HL-60 (cell line): ENCODE data around the gene FARS2.

ENCODE experiments used
- DNase-seq, 2 experiments: peaks; one replicate each; pipeline ENCODE4 v3.0.0-alpha.2; 2010 to 2020; ENCODE audit warnings: low read depth in 1 of 2, low spot score in 1 of 2
- H3K27ac ChIP-seq: fragments of 250-450 bp; sonication (Bioruptor Pico); replicated peaks from 2 replicates; pipeline ENCODE4 v1.5.1; 2020; ENCODE audit warnings: mild to moderate bottlenecking, moderate library complexity
- H3K27me3 ChIP-seq: fragments of 250-450 bp; sonication (Bioruptor Pico); 2 replicates; pipeline ENCODE4 v1.5.1; 2021; ENCODE audit warnings: mild to moderate bottlenecking, moderate library complexity; ENCODE audit not compliant: insufficient read depth, poor library complexity, severe bottlenecking
- H3K4me3 ChIP-seq: replicated peaks from 2 replicates; pipeline ENCODE4 v1.5.1; 2011; ENCODE audit warnings: mild to moderate bottlenecking, control low read depth, low read length; ENCODE audit not compliant: insufficient read depth
- CTCF ChIP-seq: IDR thresholded peaks from one replicate; pipeline ENCODE4 v1.5.1; 2011; ENCODE audit warnings: low read length, control low read depth, inconsistent platforms; ENCODE audit not compliant: insufficient read depth
- GABPA ChIP-seq: IDR thresholded peaks from 2 replicates; pipeline ENCODE4 v1.6.1; 2012; ENCODE audit warnings: low read depth
- POLR2AphosphoS5 ChIP-seq: IDR thresholded peaks from 2 replicates; pipeline ENCODE4 v1.6.1; 2012; ENCODE audit warnings: low read depth
- REST ChIP-seq: IDR thresholded peaks from 2 replicates; pipeline ENCODE4 v1.6.1; 2012; ENCODE audit warnings: low read depth; ENCODE audit not compliant: insufficient replicate concordance
- SPI1 ChIP-seq: IDR thresholded peaks from 2 replicates; pipeline ENCODE4 v1.6.1; 2012; ENCODE audit warnings: low read depth, mild to moderate bottlenecking, borderline replicate concordance

Gene FARS2

GRCh38 chr6:5457041-5457440 is 195.7 kb downstream of the FARS2 start:
- Histone ChIP-seq H3K4me3 (no peak overlapping the region), H3K27ac (no peak overlapping the region), H3K27me3 (no peaks in the 10 kb centered on the region)
- TF ChIP-seq CTCF, result no peak
- TF ChIP-seq REST, result no peak
- TF ChIP-seq POLR2AphosphoS5, result no peak
- no peak for TF ChIP-seq GABPA
- no peak for TF ChIP-seq SPI1
- DNase-seq, result no peak

DNA sequence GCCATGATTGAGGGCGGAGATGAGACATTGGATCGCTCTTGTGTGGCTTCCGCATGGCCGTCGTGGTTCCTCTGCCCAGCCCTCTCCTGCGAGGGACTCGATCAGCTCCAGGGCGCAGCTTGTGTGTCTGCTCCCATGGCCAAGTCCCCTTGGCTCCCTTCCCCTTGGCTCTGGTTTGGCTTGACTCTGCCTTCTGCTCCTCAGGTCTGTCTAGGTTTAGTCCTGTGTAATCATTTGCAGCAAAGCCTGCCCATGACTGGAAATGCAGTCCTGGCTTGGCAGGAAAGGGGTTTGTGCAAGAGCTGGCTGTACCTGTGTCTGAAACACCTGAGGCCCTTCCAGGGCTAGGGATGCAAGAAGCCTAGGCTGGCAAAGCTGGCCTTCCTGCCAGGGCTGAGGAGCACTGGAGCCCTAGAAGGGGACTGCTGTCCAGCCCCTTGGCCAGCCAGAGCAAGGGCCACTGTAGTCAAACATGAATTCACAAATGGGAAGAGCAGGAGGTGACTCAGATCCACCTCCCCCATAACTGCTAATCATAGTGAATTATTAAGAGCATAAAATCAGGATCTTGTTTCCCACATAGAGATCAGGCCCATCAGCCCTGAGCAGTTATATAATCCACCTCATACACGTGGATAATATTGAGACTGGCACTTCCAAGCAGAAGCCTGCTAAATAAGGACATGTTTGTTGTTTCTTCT is 196.8 kb downstream of the FARS2 start:
- Histone ChIP-seq H3K27me3 (no peaks in the 10 kb centered on the region), H3K4me3 (no peak overlapping the region), H3K27ac (no peak overlapping the region)
- no peak for TF ChIP-seq REST
- TF ChIP-seq POLR2AphosphoS5, result no peak
- DNase-seq, result no peak

- no peak overlapping the region for H3K4me3 ChIP-seq
- DNase-seq, result no peak
- H3K27ac ChIP-seq, result no peak overlapping the region
- TF ChIP-seq SPI1 (no peak), GABPA (no peak), POLR2AphosphoS5 (no peak)
- H3K27me3 ChIP-seq, result no peaks in the 10 kb centered on the region
These were observed 198.0 kb downstream of the FARS2 start for GRCh38 chr6:5459346-5459745.

DNA sequence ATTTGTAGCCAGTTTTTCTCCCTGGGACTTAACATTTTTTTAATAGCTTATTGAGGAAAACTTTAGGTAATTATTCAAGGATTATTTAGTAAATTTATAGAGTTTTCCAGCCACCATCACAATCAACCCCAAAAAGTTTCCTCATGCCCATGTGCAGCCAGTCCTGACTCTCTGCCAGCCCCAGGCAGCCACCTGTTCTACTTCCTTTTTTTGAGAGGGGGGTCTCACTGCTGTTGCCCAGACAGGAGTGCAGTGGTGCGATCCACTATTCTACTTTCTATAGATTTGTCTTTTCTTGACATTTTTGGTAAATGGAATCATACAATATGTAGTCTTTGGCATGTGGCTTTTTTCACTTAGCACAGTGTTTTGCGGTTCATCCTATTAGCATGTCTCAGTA is 200.1 kb downstream of the FARS2 start:
- TF ChIP-seq REST (no peak), GABPA (no peak), SPI1 (no peak), POLR2AphosphoS5 (no peak), CTCF (no peak)
- DNase-seq, result no peak
- H3K27me3 ChIP-seq, result no peaks in the 10 kb centered on the region
- no peak overlapping the region for H3K4me3 ChIP-seq
- no peak overlapping the region for H3K27ac ChIP-seq
